ENCODE data around the gene ALDH4A1. TPM values are rescaled to one million over a fixed set of nuclear protein-coding genes. Genes with fewer than 3 reads are reported as not detected.

ALDH4A1 gene
- 10 to 100 TPM; 19.9 to 24.8 (median 22.5) TPM for total RNA-seq

GRCh38 chr1:18902523-18903290, at the start of gene ALDH4A1:
Gene ALDH4A1, minus strand, starts transcription at chr1:18902555. Its CDS starts 32 bp downstream, at chr1:18902523.
- peak within 1 kb of the TSS; percentile 58 to 96 (median 95) for H3K27ac ChIP-seq
- peak within 1 kb of the TSS; percentile 53 to 71 for H3K4me3 ChIP-seq
- no peaks in the 10 kb centered on the region for H3K9me3 ChIP-seq
- H3K27me3 ChIP-seq = no peaks in the 10 kb centered on the region
- TF ChIP-seq POLR2A (IDR thresholded peaks at IDR 0.05) (peak in 1 of 2 donors; percentile 26), EP300 (IDR thresholded peaks at IDR 0.05) (no peak), CTCF (IDR thresholded peaks at IDR 0.05) (peak in 3 of 4 experiments; percentile 4 to 22 (median 18)), POLR2AphosphoS5 (IDR thresholded peaks at IDR 0.05) (peak; percentile 39)
- peaks cover 2 to 36% (median 14%) of the 10 kb centered on the region in 3 donors for H3K4me1 ChIP-seq
- 0% methylated on average over 2 to 21 of the region's 55 CpGs for WGBS, 2 donors (ENCODE audit: low coverage in 1 of 2)
- H3K36me3 ChIP-seq = peaks cover 0 to 15% of the 10 kb centered on the region in 2 donors
- ATAC-seq = peak; percentile 98

- no peak for TF ChIP-seq POLR2A (IDR thresholded peaks at IDR 0.05)
- Histone ChIP-seq H3K27ac (peak overlapping the region; percentile 82 to 97 (median 92)), H3K36me3 (no peaks in the 10 kb centered on the region), H3K4me3 (no peak overlapping the region), H3K27me3 (no peaks in the 10 kb centered on the region), H3K9me3 (no peaks in the 10 kb centered on the region), H3K4me1 (peaks cover 0 to 89% (median 64%) of the 10 kb centered on the region in 3 donors)
- no peak for ATAC-seq
- WGBS, 2 donors (ENCODE audit: low coverage in 1 of 2) = 75 to 93% methylated on average over 3 to 8 of the region's 8 CpGs
These were observed 49.5 kb upstream of the ALDH4A1 start for GRCh38 chr1:18951818-18952391.

GRCh38 chr1:18951416-18951815, 49.1 kb upstream of the ALDH4A1 start:
- 82% methylated on average over 2 of the region's 9 CpGs; no CpG with 5 or more reads in 1 of the 2 donors for WGBS, 2 donors (ENCODE audit: low coverage in 1 of 2)
- H3K4me3 ChIP-seq = peak overlapping the region in 1 of 2 donors; percentile 45
- no peak for ATAC-seq
- H3K27ac ChIP-seq = peak overlapping the region; percentile 82 to 97 (median 92)
- peaks cover 0 to 92% (median 67%) of the 10 kb centered on the region in 3 donors for H3K4me1 ChIP-seq
- no peaks in the 10 kb centered on the region for H3K9me3 ChIP-seq
- no peaks in the 10 kb centered on the region for H3K27me3 ChIP-seq
- no peaks in the 10 kb centered on the region for H3K36me3 ChIP-seq
- TF ChIP-seq POLR2A (IDR thresholded peaks at IDR 0.05) (no peak), CTCF (IDR thresholded peaks at IDR 0.05) (no peak), EP300 (IDR thresholded peaks at IDR 0.05) (no peak), POLR2AphosphoS5 (IDR thresholded peaks at IDR 0.05) (no peak)

- peak overlapping the region; percentile 2 to 45 for H3K4me3 ChIP-seq
- WGBS, 2 donors (ENCODE audit: low coverage in 1 of 2) = 13 to 15% methylated on average over 7 to 15 of the region's 19 CpGs
These were observed 48.2 kb upstream of the ALDH4A1 start for GRCh38 chr1:18950401-18951026.

More at GRCh38 chr1:18950401-18951026, 48.2 kb upstream of the ALDH4A1 start:
- TF ChIP-seq POLR2AphosphoS5 (IDR thresholded peaks at IDR 0.05) (peak; percentile 82), POLR2A (IDR thresholded peaks at IDR 0.05) (peak; percentile 22 to 24), EP300 (IDR thresholded peaks at IDR 0.05) (no peak), CTCF (IDR thresholded peaks at IDR 0.05) (no peak)
- Histone ChIP-seq H3K4me1 (peaks cover 0 to 100% (median 72%) of the 10 kb centered on the region in 3 donors), H3K27ac (peak overlapping the region; percentile 82 to 97 (median 92)), H3K36me3 (no peaks in the 10 kb centered on the region), H3K9me3 (no peaks in the 10 kb centered on the region), H3K27me3 (no peaks in the 10 kb centered on the region)
- ATAC-seq = peak; percentile 42

Data from gastroesophageal sphincter (tissue), 4 donors.